MM.1S (cell line): ENCODE results near the gene SUPT4H1.

Experiments used
- DNase-seq: peaks from one replicate; pipeline ENCODE4 v3.0.0-alpha.2; 2015
- H2AFZ ChIP-seq: fragments of 300-600 bp; sonication (generic); 2 replicates; pipeline ENCODE4 v1.6.0; 2016; ENCODE audit warnings: antibody characterized with exemption, low read length
- H3F3A ChIP-seq: fragments of 300-600 bp; sonication (generic); 2 replicates; pipeline ENCODE4 v1.6.1; 2016; ENCODE audit warnings: mild to moderate bottlenecking, antibody characterized with exemption, low read length, moderate library complexity, mixed read lengths; ENCODE audit not compliant: insufficient read depth
- H3K27ac ChIP-seq: fragments of 300-600 bp; sonication (generic); 2 replicates; pipeline ENCODE4 v1.5.1; 2016; ENCODE audit warnings: mild to moderate bottlenecking, low read length
- H3K27me3 ChIP-seq: fragments of 300-600 bp; sonication (generic); replicated peaks from 2 replicates; pipeline ENCODE4 v1.6.0; 2016; ENCODE audit warnings: low read length; ENCODE audit not compliant: insufficient read depth
- H3K36me3 ChIP-seq: fragments of 300-600 bp; sonication (generic); replicated peaks from 2 replicates; pipeline ENCODE4 v1.6.1; 2016; ENCODE audit warnings: mild to moderate bottlenecking, low read length, mixed read lengths; ENCODE audit not compliant: insufficient read depth
- H3K4me1 ChIP-seq: fragments of 300-600 bp; sonication (generic); 2 replicates; pipeline ENCODE4 v1.6.1; 2016; ENCODE audit warnings: low read length, mixed read lengths
- H3K4me2 ChIP-seq: fragments of 300-600 bp; sonication (generic); 2 replicates; pipeline ENCODE4 v1.6.0; 2016; ENCODE audit warnings: low read depth, low read length
- H3K4me3 ChIP-seq: fragments of 300-600 bp; sonication (generic); 2 replicates; pipeline ENCODE4 v1.5.1; 2016; ENCODE audit warnings: low read length, mixed read lengths
- H3K79me2 ChIP-seq: fragments of 300-600 bp; sonication (generic); 2 replicates; pipeline ENCODE4 v1.6.1; 2016; ENCODE audit warnings: mixed run types, low read length, mixed read lengths
- H3K9ac ChIP-seq: fragments of 300-600 bp; sonication (generic); 2 replicates; pipeline ENCODE4 v1.6.1; 2016; ENCODE audit warnings: low read length, mixed read lengths
- H3K9me2 ChIP-seq: fragments of 300-600 bp; sonication (generic); replicated peaks from 2 replicates; pipeline ENCODE4 v1.6.1; 2016; ENCODE audit warnings: mild to moderate bottlenecking, low read length, mixed read lengths; ENCODE audit not compliant: insufficient read depth
- H3K9me3 ChIP-seq: fragments of 300-600 bp; sonication (generic); replicated peaks from 2 replicates; pipeline ENCODE4 v1.6.1; 2016; ENCODE audit warnings: mild to moderate bottlenecking, low read length, mixed read lengths; ENCODE audit not compliant: insufficient read depth
- H4K20me1 ChIP-seq: fragments of 300-600 bp; sonication (generic); 2 replicates; pipeline ENCODE4 v1.6.1; 2016; ENCODE audit warnings: mild to moderate bottlenecking, low read length, moderate library complexity, mixed read lengths; ENCODE audit not compliant: insufficient read depth
- EZH2 ChIP-seq: fragments of 300-600 bp; sonication (generic); optimal IDR thresholded peaks from 2 replicates; pipeline ENCODE3; 2017; ENCODE audit warnings: low read depth, mild to moderate bottlenecking, antibody characterized with exemption, low read length, mixed read lengths
- EZH2phosphoT487 ChIP-seq: fragments of 300-600 bp; sonication (generic); IDR thresholded peaks from 2 replicates; pipeline ENCODE4 v1.6.1; 2018; ENCODE audit warnings: antibody characterized with exemption, low read length
- TF ChIP-seq, protein P1 (sequence below): fragments of 300-600 bp; sonication (generic); IDR thresholded peaks from 2 replicates; pipeline ENCODE4 v1.5.1; 2016; ENCODE audit warnings: antibody characterized with exemption, low read length, mixed read lengths

The SUPT4H1 gene

GRCh38 chr17:58387834-58388233 is 35.8 kb upstream of the SUPT4H1 start:
- TF ChIP-seq, protein P1, sequence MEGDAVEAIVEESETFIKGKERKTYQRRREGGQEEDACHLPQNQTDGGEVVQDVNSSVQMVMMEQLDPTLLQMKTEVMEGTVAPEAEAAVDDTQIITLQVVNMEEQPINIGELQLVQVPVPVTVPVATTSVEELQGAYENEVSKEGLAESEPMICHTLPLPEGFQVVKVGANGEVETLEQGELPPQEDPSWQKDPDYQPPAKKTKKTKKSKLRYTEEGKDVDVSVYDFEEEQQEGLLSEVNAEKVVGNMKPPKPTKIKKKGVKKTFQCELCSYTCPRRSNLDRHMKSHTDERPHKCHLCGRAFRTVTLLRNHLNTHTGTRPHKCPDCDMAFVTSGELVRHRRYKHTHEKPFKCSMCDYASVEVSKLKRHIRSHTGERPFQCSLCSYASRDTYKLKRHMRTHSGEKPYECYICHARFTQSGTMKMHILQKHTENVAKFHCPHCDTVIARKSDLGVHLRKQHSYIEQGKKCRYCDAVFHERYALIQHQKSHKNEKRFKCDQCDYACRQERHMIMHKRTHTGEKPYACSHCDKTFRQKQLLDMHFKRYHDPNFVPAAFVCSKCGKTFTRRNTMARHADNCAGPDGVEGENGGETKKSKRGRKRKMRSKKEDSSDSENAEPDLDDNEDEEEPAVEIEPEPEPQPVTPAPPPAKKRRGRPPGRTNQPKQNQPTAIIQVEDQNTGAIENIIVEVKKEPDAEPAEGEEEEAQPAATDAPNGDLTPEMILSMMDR = no peak
- TF ChIP-seq EZH2phosphoT487 (no peak), EZH2 (no peak)
- H3K4me3 ChIP-seq = no peak overlapping the region
- no peak for DNase-seq
- H4K20me1 ChIP-seq = no peaks in the 10 kb centered on the region
- H3K36me3 ChIP-seq = no peaks in the 10 kb centered on the region
- peaks cover 5% of the 10 kb centered on the region for H3F3A ChIP-seq
- no peak overlapping the region for H3K27ac ChIP-seq
- H2AFZ ChIP-seq = no peak overlapping the region
- H3K4me1 ChIP-seq = peaks cover 27% of the 10 kb centered on the region
- H3K9me3 ChIP-seq = no peaks in the 10 kb centered on the region
- no peaks in the 10 kb centered on the region for H3K9me2 ChIP-seq
- H3K27me3 ChIP-seq = no peaks in the 10 kb centered on the region
- no peak overlapping the region for H3K4me2 ChIP-seq
- H3K9ac ChIP-seq = no peak overlapping the region
- H3K79me2 ChIP-seq = no peaks in the 10 kb centered on the region

GRCh38 chr17:58386708-58387107 is 34.7 kb upstream of the SUPT4H1 start:
- no peaks in the 10 kb centered on the region for H3K9me2 ChIP-seq
- H3K9ac ChIP-seq = no peak overlapping the region
- H3K27me3 ChIP-seq = no peaks in the 10 kb centered on the region
- H3K4me3 ChIP-seq = no peak overlapping the region
- H3K79me2 ChIP-seq = no peaks in the 10 kb centered on the region
- H3K9me3 ChIP-seq = no peaks in the 10 kb centered on the region
- H3K27ac ChIP-seq = no peak overlapping the region
- H3K36me3 ChIP-seq = no peaks in the 10 kb centered on the region
- peaks cover 15% of the 10 kb centered on the region for H3F3A ChIP-seq
- H2AFZ ChIP-seq = no peak overlapping the region
- no peak overlapping the region for H3K4me2 ChIP-seq
- no peak for DNase-seq
- no peak for TF ChIP-seq EZH2phosphoT487
- no peak for TF ChIP-seq EZH2
- TF ChIP-seq, protein P1 = no peak
- peaks cover 36% of the 10 kb centered on the region for H3K4me1 ChIP-seq
- no peaks in the 10 kb centered on the region for H4K20me1 ChIP-seq

DNA sequence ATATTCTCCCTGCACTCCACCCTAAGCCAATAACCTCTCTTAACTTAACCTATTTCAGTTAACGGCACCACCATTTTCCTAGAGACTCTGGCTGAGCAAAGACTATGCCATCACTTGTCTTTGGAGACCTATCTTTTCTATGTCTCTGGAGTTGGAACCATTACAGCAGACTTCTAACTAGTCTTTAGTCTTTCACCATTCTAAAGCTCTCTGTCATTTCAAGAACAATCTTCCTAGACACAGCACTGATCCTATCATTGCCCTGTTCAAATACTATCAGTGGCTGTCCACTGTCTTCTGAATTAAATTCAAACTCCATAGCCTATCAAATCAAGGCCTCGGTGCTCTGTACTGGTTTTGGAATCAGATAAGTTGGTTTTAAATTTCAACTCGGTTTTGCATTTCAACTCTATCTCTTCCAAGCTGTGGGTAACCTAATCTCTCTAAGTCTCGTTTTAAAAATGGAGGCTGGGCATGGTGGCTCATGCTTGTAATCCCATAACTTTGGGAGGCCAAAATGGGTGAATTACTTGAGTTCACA is 33.4 kb upstream of the SUPT4H1 start:
- H3K36me3 ChIP-seq = no peaks in the 10 kb centered on the region
- H3K27ac ChIP-seq = no peak overlapping the region
- H4K20me1 ChIP-seq = no peaks in the 10 kb centered on the region
- no peaks in the 10 kb centered on the region for H3K9me3 ChIP-seq
- peaks cover 18% of the 10 kb centered on the region for H3F3A ChIP-seq
- H3K4me3 ChIP-seq = no peak overlapping the region
- H3K27me3 ChIP-seq = no peaks in the 10 kb centered on the region
- no peak overlapping the region for H2AFZ ChIP-seq
- DNase-seq = no peak
- H3K79me2 ChIP-seq = no peaks in the 10 kb centered on the region
- H3K9me2 ChIP-seq = no peaks in the 10 kb centered on the region
- no peak overlapping the region for H3K9ac ChIP-seq
- H3K4me2 ChIP-seq = no peak overlapping the region
- peaks cover 42% of the 10 kb centered on the region for H3K4me1 ChIP-seq
- TF ChIP-seq EZH2phosphoT487 = no peak
- TF ChIP-seq, protein P1 = no peak
- TF ChIP-seq EZH2 = no peak
